ENCODE results near the gene RAPGEF4. TPM values are rescaled to one million over a fixed set of nuclear protein-coding genes. Genes with fewer than 3 reads are reported as not detected.

Gene RAPGEF4
- total RNA-seq, 1 experiment from 2014 or later: 1.4 TPM

DNA sequence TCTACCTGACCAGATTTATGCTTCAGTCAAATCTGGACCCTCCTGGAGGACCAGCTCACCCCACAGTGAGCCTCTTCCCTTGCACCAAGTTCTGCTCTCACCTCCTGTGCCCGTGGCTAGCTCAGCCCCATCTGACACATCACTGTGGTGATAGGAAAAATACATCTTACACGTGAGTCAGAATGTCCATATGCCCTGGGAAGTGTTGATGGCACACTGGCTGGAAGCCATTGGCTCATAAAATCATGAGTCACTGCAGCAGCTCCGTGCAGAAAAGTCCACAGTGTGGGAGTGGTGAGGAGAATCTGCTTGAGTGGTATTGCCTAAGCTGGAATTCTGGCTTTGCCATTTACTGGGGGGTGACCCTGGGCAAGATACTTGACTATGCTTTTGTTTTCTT is 42.6 kb upstream of the RAPGEF4 start:
- H2BK20ac ChIP-seq (ENCODE audit: low read depth, low read length, poor library complexity, severe bottlenecking): no peak overlapping the region
- Mint-ChIP-seq H3K36me3 (ENCODE audit: insufficient read depth in 1 of 3, low read depth in 3 of 3) (peaks cover 1 to 11% (median 9%) of the 10 kb centered on the region in 3 experiments; a peak in 3 of 7 replicates), H3K4me1 (no peaks in the 10 kb centered on the region), H3K4me3 (no peak overlapping the region), H3K27ac (peak overlapping the region in 1 of 3 experiments; percentile 9; a peak in 1 of 7 replicates), H3K27me3 (ENCODE audit: low read depth) (no peaks in the 10 kb centered on the region), H3K9me3 (peaks cover 8 to 13% of the 10 kb centered on the region in 2 experiments; a peak in 4 of 5 replicates)
- TF ChIP-seq CTCF (conservative IDR thresholded peaks at IDR 0.05): no peak
- H3K56ac ChIP-seq (ENCODE audit: insufficient read length, low read depth, low read length): no peak overlapping the region
- no peaks in the 10 kb centered on the region for H3K27me3 ChIP-seq (ENCODE audit: insufficient read depth, low read length)
- no peak overlapping the region for H3K14ac ChIP-seq (ENCODE audit: insufficient read depth, low read length)
- no peak overlapping the region for H4K8ac ChIP-seq (replicated peaks; ENCODE audit: insufficient read length, low read depth, low read length)
- H3K9ac ChIP-seq (ENCODE audit: extremely low read depth, insufficient read length, low read length): no peak overlapping the region
- H2BK5ac ChIP-seq (ENCODE audit: insufficient read length, low read length): no peak overlapping the region
- no peak overlapping the region for H2BK120ac ChIP-seq (ENCODE audit: low read depth, low read length, poor library complexity, severe bottlenecking)
- no peak overlapping the region for H3T11ph ChIP-seq (ENCODE audit: low read length)
- no peaks in the 10 kb centered on the region for H3K79me2 ChIP-seq (ENCODE audit: insufficient read depth, low read length)
- H4K20me1 ChIP-seq (ENCODE audit: control insufficient read depth, insufficient read depth, insufficient read length): no peaks in the 10 kb centered on the region
- no peak overlapping the region for H2BK15ac ChIP-seq (ENCODE audit: low read depth, low read length)
- no peak overlapping the region for H3K4me2 ChIP-seq (ENCODE audit: insufficient read depth, insufficient read length, low read length)
- H3K23ac ChIP-seq (ENCODE audit: insufficient read length, low read depth, low read length): no peak overlapping the region
- H3K4me1 ChIP-seq (ENCODE audit: insufficient read depth, low read length): no peaks in the 10 kb centered on the region
- no peaks in the 10 kb centered on the region for H3K23me2 ChIP-seq (ENCODE audit: insufficient read length, low read depth, low read length, poor library complexity, severe bottlenecking)
- H3K27ac ChIP-seq (ENCODE audit: insufficient read length, low read depth, low read length): no peak overlapping the region
- no peak overlapping the region for H2AFZ ChIP-seq (ENCODE audit: low read length)
- no peaks in the 10 kb centered on the region for H3K9me3 ChIP-seq (ENCODE audit: control insufficient read depth, low read depth, low read length)
- no CpG with 5 or more reads among the region's 3 CpGs for WGBS (ENCODE audit: extremely low coverage, insufficient read length, low lambda C conversion rate)
- no peaks in the 10 kb centered on the region for H3K79me1 ChIP-seq (ENCODE audit: insufficient read depth, low read depth, low read length, poor library complexity, severe bottlenecking)
- no peak for DNase-seq
- H4K91ac ChIP-seq (ENCODE audit: insufficient read length, low read depth, low read length): no peak overlapping the region
- no peak overlapping the region for H3K18ac ChIP-seq (ENCODE audit: insufficient read length, low read depth, low read length)
- H4K5ac ChIP-seq (ENCODE audit: insufficient read length, low read depth, low read length): no peak overlapping the region
- H2BK12ac ChIP-seq (ENCODE audit: insufficient read length, low read depth, low read length): no peak overlapping the region
- no peak overlapping the region for H2AK5ac ChIP-seq (ENCODE audit: insufficient read length, low read length)
- H3K4ac ChIP-seq (ENCODE audit: low read depth, low read length): no peak overlapping the region
